ENCODE measurements around the gene C4orf36. TPM values are rescaled to one million over a fixed set of nuclear protein-coding genes. Genes with fewer than 3 reads are reported as not detected.

The C4orf36 gene
- total RNA-seq, 1 experiment from 2014 or later = 2.6 TPM

Other genes with a start within 250 kb of the C4orf36 start
- gene SLC10A6, start 43.0 kb downstream of the C4orf36 start, total RNA-seq (2014; rRNA removed; shearing (Covaris generic)) = not detected in 2 replicates
- 8.4 and 13.5 TPM in 2 replicates for gene AFF1, start 42.6 kb upstream of the C4orf36 start, total RNA-seq (2014; rRNA removed; shearing (Covaris generic))

Measured in HT1080 (cell line).